Esophagus squamous epithelium (tissue), 5 donors: ENCODE results near the gene ACTG1. TPM values are rescaled to one million over a fixed set of nuclear protein-coding genes. Genes with fewer than 3 reads are reported as not detected.

Experiments
- DNase-seq: peaks from one replicate; lab custom pipeline; 2025; lab: John Stamatoyannopoulos, UW
- H3K27ac ChIP-seq, 4 donors: fragments of 200-600 bp; sonication (generic); one replicate each; pipeline ENCODE4 v1.5.1; 2016 to 2019; ENCODE audit warnings: mild to moderate bottlenecking in 1 of 4
- H3K27me3 ChIP-seq, 4 donors: fragments of 200-600 bp; sonication (generic); 1 replicate in 3 of 4; 2 replicates in 1 of 4; pipeline versions ENCODE4 v1.5.1 to v1.6.0; 2017 to 2021; ENCODE audit warnings: antibody characterized with exemption in 1 of 4
- H3K36me3 ChIP-seq, 3 donors: fragments of 200-600 bp; sonication (generic); one replicate each; pipeline ENCODE4 v1.5.1; 2016 to 2019
- H3K4me1 ChIP-seq, 3 donors: fragments of 200-600 bp; sonication (generic); one replicate each; pipeline ENCODE4 v1.5.1; 2017 to 2019
- H3K4me3 ChIP-seq, 4 donors: fragments of 200-600 bp; sonication (generic); 1 replicate in 3 of 4; 2 replicates in 1 of 4; pipeline ENCODE4 v1.5.1; 2016 to 2019; ENCODE audit warnings: mild to moderate bottlenecking in 2 of 4, moderate library complexity in 1 of 4
- H3K9me3 ChIP-seq, 3 donors: fragments of 200-600 bp; sonication (generic); one replicate each; pipeline ENCODE4 v1.5.1; 2016 to 2019
- CTCF ChIP-seq, 6 experiments: fragments of 450-650 bp in 4 of 6; fragments of 200-600 bp in 2 of 6; sonication (generic) in 2 of 6; IDR thresholded peaks; one replicate each; pipeline ENCODE4 v1.5.1; 2016 to 2019; ENCODE audit warnings: antibody characterized with exemption in 6 of 6, mild to moderate bottlenecking in 4 of 6, moderate library complexity in 4 of 6
- POLR2A ChIP-seq, 4 donors: fragments of 450-650 bp; IDR thresholded peaks; one replicate each; pipeline ENCODE4 v1.6.1; 2017; ENCODE audit warnings: antibody characterized with exemption in 4 of 4, mild to moderate bottlenecking in 4 of 4, moderate library complexity in 3 of 4
- WGBS, 2 donors: methylation state at CpG; one replicate each; pipeline ENCODE4 v1.1.5; 2018; 5-methylcytosine and 5-hydroxymethylcytosine counted together
- intact Hi-C: fragments of 100-400 bp; cut with DNase I; formaldehyde crosslinking; loops from one replicate; pipeline ENCODE4 v1.15.0; 2022
- total RNA-seq, 4 donors: library from RNA; depleted of rRNA; stranded (reverse); fragments of >200 nt; gene quantifications; one replicate each; pipeline ENCODE4 v1.1.0, GENCODE V29; 2016
- donor health status: DM: yes; HTN: yes; CAD: no.

Gene ACTG1
- total RNA-seq, 4 donors from 2014 or later, result 3,349 to 6,664 (median 4,433) TPM

DNA sequence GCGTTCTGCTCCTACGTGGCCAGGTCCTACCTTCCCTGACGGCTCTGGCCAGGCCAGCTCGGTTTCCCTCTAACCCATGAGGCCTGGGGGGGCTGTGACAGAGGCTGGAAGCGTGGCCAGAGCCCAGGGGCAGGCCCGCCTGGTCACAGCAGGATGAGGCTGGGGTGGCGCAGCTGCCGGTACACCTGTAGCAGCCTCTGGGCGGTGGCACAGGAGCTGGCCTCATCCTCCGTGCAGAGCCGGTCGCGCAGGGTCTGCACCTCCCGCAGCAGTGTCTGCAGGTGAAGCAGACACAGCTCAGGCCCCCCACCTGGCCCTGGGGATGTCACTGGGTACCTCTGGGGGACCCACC is 28.1 kb upstream of the ACTG1 start:
- no peak for DNase-seq
- Histone ChIP-seq H3K4me3 (no peak overlapping the region), H3K27ac (no peak overlapping the region), H3K36me3 (peaks cover 8 to 77% (median 12%) of the 10 kb centered on the region in 3 donors), H3K4me1 (peaks cover 6 to 17% (median 15%) of the 10 kb centered on the region in 3 donors), H3K9me3 (no peaks in the 10 kb centered on the region), H3K27me3 (peaks cover 5 to 27% (median 10%) of the 10 kb centered on the region in 4 donors)
- intact Hi-C loops, result no loop called here
- TF ChIP-seq CTCF (IDR thresholded peaks at IDR 0.05) (no peak), POLR2A (IDR thresholded peaks at IDR 0.05) (no peak)
- no CpG with 5 or more reads among the region's 14 CpGs for WGBS, 2 donors

DNA sequence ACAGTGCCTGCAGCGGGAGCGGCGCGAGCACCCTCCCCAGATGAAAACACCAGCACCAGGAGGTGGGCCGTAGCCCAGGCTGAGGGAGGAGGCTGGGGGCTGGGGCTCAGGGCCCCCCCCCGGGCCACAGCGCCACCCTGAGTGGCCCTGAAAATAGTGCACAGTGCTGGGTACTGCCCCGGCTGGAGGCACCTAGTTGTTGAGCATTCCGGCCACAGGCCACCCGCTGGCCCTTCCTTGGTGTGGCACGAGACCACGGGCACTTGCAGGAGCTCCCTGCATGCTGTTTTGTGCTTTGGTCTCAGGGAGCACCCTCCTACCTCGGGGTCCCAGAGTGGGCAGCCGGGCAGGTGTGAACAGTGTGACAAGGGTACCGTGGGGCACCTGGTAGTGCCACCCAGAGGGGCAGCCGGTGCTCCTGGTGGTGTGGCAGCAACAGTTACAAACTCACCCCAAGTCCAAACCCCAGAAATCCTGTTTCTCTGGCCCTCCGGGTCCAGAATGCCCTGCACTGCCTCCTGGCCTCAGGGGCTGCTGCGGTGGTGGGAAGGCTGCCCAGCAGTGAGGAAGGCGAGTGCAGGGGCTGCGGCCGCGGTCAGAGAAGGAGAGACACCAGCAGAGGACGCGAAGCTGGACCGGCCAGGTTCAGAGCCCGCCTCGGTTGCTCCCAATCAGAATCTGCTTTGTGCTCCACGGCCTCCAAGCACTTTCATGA is 27.5 kb upstream of the ACTG1 start:
- Histone ChIP-seq H3K4me1 (peaks cover 6 to 17% (median 15%) of the 10 kb centered on the region in 3 donors), H3K27ac (no peak overlapping the region), H3K9me3 (no peaks in the 10 kb centered on the region), H3K27me3 (peaks cover 5 to 32% (median 10%) of the 10 kb centered on the region in 4 donors), H3K4me3 (no peak overlapping the region), H3K36me3 (peaks cover 3 to 71% (median 9%) of the 10 kb centered on the region in 3 donors)
- DNase-seq, result no peak
- intact Hi-C loops, result no loop called here
- TF ChIP-seq CTCF (IDR thresholded peaks at IDR 0.05) (no peak), POLR2A (IDR thresholded peaks at IDR 0.05) (no peak)
- 93 to 98% methylated on average over 13 to 15 of the region's 28 CpGs for WGBS, 2 donors

DNA sequence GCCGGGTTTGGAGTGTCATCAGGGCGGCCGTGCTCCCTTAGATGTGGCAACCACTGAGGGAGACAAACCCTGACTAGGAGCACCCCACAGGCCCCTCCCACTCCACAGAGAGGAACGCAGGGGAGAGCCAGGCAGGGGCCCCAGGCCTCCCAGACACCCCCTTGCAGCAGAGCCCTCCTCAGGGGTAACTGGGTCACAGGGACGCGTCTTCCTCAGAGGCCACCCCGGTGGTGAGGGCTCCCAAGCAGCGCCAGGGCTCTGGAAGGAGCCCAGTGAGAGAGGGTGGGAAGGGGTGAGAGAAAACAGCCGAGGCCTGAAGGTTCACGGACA is 26.9 kb upstream of the ACTG1 start:
- Histone ChIP-seq H3K4me1 (peaks cover 6 to 17% (median 15%) of the 10 kb centered on the region in 3 donors), H3K9me3 (no peaks in the 10 kb centered on the region), H3K27ac (no peak overlapping the region), H3K36me3 (peaks cover 3 to 66% (median 9%) of the 10 kb centered on the region in 3 donors), H3K4me3 (no peak overlapping the region), H3K27me3 (peaks cover 5 to 38% (median 10%) of the 10 kb centered on the region in 4 donors)
- TF ChIP-seq POLR2A (IDR thresholded peaks at IDR 0.05) (no peak), CTCF (IDR thresholded peaks at IDR 0.05) (no peak)
- 84 to 87% methylated on average over 4 to 5 of the region's 10 CpGs for WGBS, 2 donors
- intact Hi-C loops, result no loop called here
- no peak for DNase-seq

DNA sequence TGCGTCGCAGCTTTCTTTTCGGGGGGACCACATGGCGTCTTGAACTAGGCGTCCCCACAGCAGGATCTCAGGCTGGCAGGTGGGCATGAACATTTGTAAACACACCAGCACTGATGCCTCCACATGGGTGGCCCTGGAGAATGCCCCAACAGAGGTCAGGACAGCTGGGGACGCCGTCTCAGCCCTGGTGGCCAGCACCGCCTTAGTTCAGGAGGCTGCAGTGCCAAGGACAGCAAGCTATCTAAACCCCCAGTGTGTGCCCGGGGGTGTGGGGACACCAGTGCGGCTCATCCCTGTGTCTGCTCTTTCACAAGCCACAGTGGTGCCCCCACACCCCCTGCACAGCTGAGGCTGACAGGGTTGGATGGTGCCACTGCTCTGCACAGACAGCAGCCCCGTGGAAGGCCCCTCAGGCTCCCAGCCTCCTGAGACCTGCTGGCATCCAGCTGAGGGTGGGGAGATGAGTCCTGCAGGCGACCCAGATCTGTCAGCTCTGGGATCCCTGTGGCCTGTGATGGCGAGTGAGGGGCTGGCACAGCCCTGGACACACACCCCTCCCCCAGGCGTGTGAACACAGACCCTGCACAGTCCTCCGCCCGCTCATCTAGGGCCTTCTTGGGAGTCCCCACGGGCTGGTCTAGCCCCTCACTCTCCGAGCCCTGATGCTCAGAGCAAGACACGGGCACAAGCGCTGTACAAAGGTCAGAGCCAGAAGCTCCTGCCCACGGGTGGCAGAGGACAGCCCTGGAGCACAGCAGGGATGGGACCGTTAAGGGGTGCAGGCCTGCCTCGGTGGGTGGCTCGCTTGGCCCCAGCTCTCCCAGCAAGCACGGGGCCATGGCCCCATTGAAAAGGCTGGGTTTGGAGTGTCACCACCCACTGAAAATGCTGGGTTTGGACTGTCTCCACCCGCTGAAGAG is 26.3 kb upstream of the ACTG1 start:
- H3K27me3 ChIP-seq, result peaks cover 5 to 44% (median 10%) of the 10 kb centered on the region in 4 donors
- no peak overlapping the region for H3K4me3 ChIP-seq
- H3K27ac ChIP-seq, result no peak overlapping the region
- H3K9me3 ChIP-seq, result no peaks in the 10 kb centered on the region
- H3K4me1 ChIP-seq, result peaks cover 6 to 17% (median 15%) of the 10 kb centered on the region in 3 donors
- TF ChIP-seq CTCF (IDR thresholded peaks at IDR 0.05), result no peak
- no peak for TF ChIP-seq POLR2A (IDR thresholded peaks at IDR 0.05)
- peaks cover 3 to 59% (median 9%) of the 10 kb centered on the region in 3 donors for H3K36me3 ChIP-seq
- intact Hi-C loops, result no loop called here
- no peak for DNase-seq
- 70 to 95% methylated on average over 2 to 4 of the region's 26 CpGs for WGBS, 2 donors
